ENCODE measurements around the gene EMX1.

The EMX1 gene

GRCh38 chr2:72934683-72935610 is 17.6 kb downstream of the EMX1 start:
- Histone ChIP-seq H3K9me3 (ENCODE audit: insufficient read depth, low read depth, low read length) (no peaks in the 10 kb centered on the region), H3K79me2 (ENCODE audit: insufficient read depth, low read length) (no peaks in the 10 kb centered on the region), H2AFZ (ENCODE audit: low read length) (no peak overlapping the region), H4K20me1 (ENCODE audit: insufficient read depth, low read length, poor library complexity, severe bottlenecking) (no peaks in the 10 kb centered on the region), H3K9ac (ENCODE audit: low read depth, low read length, poor library complexity, severe bottlenecking) (no peak overlapping the region), H3K9me2 (replicated peaks; ENCODE audit: low read depth, low read length) (no peaks in the 10 kb centered on the region), H3K4me3 (ENCODE audit: low read length, poor library complexity, severe bottlenecking) (no peak overlapping the region), H3F3A (ENCODE audit: low read depth) (no peaks in the 10 kb centered on the region), H3K36me3 (ENCODE audit: insufficient read depth, low read length) (no peaks in the 10 kb centered on the region), H3K27me3 (ENCODE audit: insufficient read depth, low read length, poor library complexity, severe bottlenecking) (no peaks in the 10 kb centered on the region), H3K4me2 (ENCODE audit: low read depth, low read length, poor library complexity, severe bottlenecking) (no peak overlapping the region), H3K4me1 (ENCODE audit: insufficient read depth, low read length, poor library complexity, severe bottlenecking) (peaks cover 37% of the 10 kb centered on the region)
- TF ChIP-seq CTCF (conservative IDR thresholded peaks at IDR 0.05; ENCODE audit: low read length), result peak; percentile 33
- no peak for TF ChIP-seq EZH2phosphoT487 (IDR thresholded peaks at IDR 0.05; ENCODE audit: borderline replicate concordance)

GRCh38 chr2:72935611-72935957 is 18.3 kb downstream of the EMX1 start:
- Histone ChIP-seq H3K27me3 (ENCODE audit: insufficient read depth, low read length, poor library complexity, severe bottlenecking) (no peaks in the 10 kb centered on the region), H3K4me1 (ENCODE audit: insufficient read depth, low read length, poor library complexity, severe bottlenecking) (peaks cover 37% of the 10 kb centered on the region), H3K9me3 (ENCODE audit: insufficient read depth, low read depth, low read length) (no peaks in the 10 kb centered on the region), H3K4me3 (ENCODE audit: low read length, poor library complexity, severe bottlenecking) (no peak overlapping the region), H4K20me1 (ENCODE audit: insufficient read depth, low read length, poor library complexity, severe bottlenecking) (no peaks in the 10 kb centered on the region), H3K9ac (ENCODE audit: low read depth, low read length, poor library complexity, severe bottlenecking) (no peak overlapping the region), H3K79me2 (ENCODE audit: insufficient read depth, low read length) (no peaks in the 10 kb centered on the region), H3K4me2 (ENCODE audit: low read depth, low read length, poor library complexity, severe bottlenecking) (no peak overlapping the region), H3F3A (ENCODE audit: low read depth) (no peaks in the 10 kb centered on the region), H2AFZ (ENCODE audit: low read length) (no peak overlapping the region), H3K9me2 (replicated peaks; ENCODE audit: low read depth, low read length) (no peaks in the 10 kb centered on the region), H3K36me3 (ENCODE audit: insufficient read depth, low read length) (no peaks in the 10 kb centered on the region)
- TF ChIP-seq CTCF (conservative IDR thresholded peaks at IDR 0.05; ENCODE audit: low read length) (no peak), EZH2phosphoT487 (IDR thresholded peaks at IDR 0.05; ENCODE audit: borderline replicate concordance) (no peak)

GRCh38 chr2:72936660-72937355 is 19.5 kb downstream of the EMX1 start:
- Histone ChIP-seq H3K36me3 (ENCODE audit: insufficient read depth, low read length) (no peaks in the 10 kb centered on the region), H3K9ac (ENCODE audit: low read depth, low read length, poor library complexity, severe bottlenecking) (no peak overlapping the region), H2AFZ (ENCODE audit: low read length) (no peak overlapping the region), H3K4me1 (ENCODE audit: insufficient read depth, low read length, poor library complexity, severe bottlenecking) (peaks cover 32% of the 10 kb centered on the region), H3F3A (ENCODE audit: low read depth) (no peaks in the 10 kb centered on the region), H3K79me2 (ENCODE audit: insufficient read depth, low read length) (no peaks in the 10 kb centered on the region), H3K4me3 (ENCODE audit: low read length, poor library complexity, severe bottlenecking) (no peak overlapping the region), H3K9me3 (ENCODE audit: insufficient read depth, low read depth, low read length) (no peaks in the 10 kb centered on the region), H3K27me3 (ENCODE audit: insufficient read depth, low read length, poor library complexity, severe bottlenecking) (no peaks in the 10 kb centered on the region), H3K9me2 (replicated peaks; ENCODE audit: low read depth, low read length) (no peaks in the 10 kb centered on the region), H4K20me1 (ENCODE audit: insufficient read depth, low read length, poor library complexity, severe bottlenecking) (no peaks in the 10 kb centered on the region), H3K4me2 (ENCODE audit: low read depth, low read length, poor library complexity, severe bottlenecking) (no peak overlapping the region)
- TF ChIP-seq EZH2phosphoT487 (IDR thresholded peaks at IDR 0.05; ENCODE audit: borderline replicate concordance) (no peak), CTCF (conservative IDR thresholded peaks at IDR 0.05; ENCODE audit: low read length) (no peak)
